SK-N-SH treated with all-trans-retinoic acid at 6 μM for 48 hours (cell line): ENCODE data around the gene MCFD2.

Experiments used
- ATAC-seq: fragments of 200-7000 bp; cut with Tn5 transposase; 3 replicates; pipeline ENCODE4 v1.9.1; 2020; ENCODE audit warnings: mild to moderate bottlenecking, moderate library complexity
- ARNTL ChIP-seq: fragments of 450-650 bp; formaldehyde crosslinking; IDR thresholded peaks from 2 replicates; pipeline ENCODE4 v1.5.0; 2020; ENCODE audit warnings: low read depth, mild to moderate bottlenecking, moderate library complexity, borderline replicate concordance
- BACH2 ChIP-seq: fragments of 250-450 bp; sonication (Bioruptor Pico); IDR thresholded peaks from 2 replicates; pipeline ENCODE4 v1.9.0; 2021; ENCODE audit warnings: mild to moderate bottlenecking, borderline replicate concordance
- CREB5 ChIP-seq: fragments of 250-450 bp; sonication (Bioruptor Pico); IDR thresholded peaks from 2 replicates; pipeline ENCODE4 v1.5.1; 2020; ENCODE audit warnings: low read depth, mild to moderate bottlenecking, moderate library complexity
- CSDC2 ChIP-seq: fragments of 250-450 bp; sonication (Bioruptor Pico); IDR thresholded peaks from 2 replicates; pipeline ENCODE4 v1.5.0; 2020; ENCODE audit warnings: mild to moderate bottlenecking, moderate library complexity
- CSRNP3 ChIP-seq: fragments of 250-450 bp; sonication (Bioruptor Pico); IDR thresholded peaks from 2 replicates; pipeline ENCODE4 v1.5.1; 2021; ENCODE audit warnings: mild to moderate bottlenecking, moderate library complexity
- ISL1 ChIP-seq: fragments of 250-450 bp; sonication (Bioruptor Pico); IDR thresholded peaks from 2 replicates; pipeline ENCODE4 v2.1.2; 2022; ENCODE audit warnings: mild to moderate bottlenecking, moderate library complexity
- PATZ1 ChIP-seq: fragments of 250-450 bp; sonication (Bioruptor Pico); IDR thresholded peaks from 2 replicates; pipeline ENCODE4 v1.8.0; 2020; ENCODE audit warnings: mild to moderate bottlenecking, moderate library complexity, borderline replicate concordance
- POU6F1 ChIP-seq: fragments of 250-450 bp; sonication (Bioruptor Pico); IDR thresholded peaks from 2 replicates; pipeline ENCODE4 v1.8.0; 2021; ENCODE audit warnings: low read depth, mild to moderate bottlenecking, moderate library complexity, borderline replicate concordance
- RARB ChIP-seq: fragments of 250-450 bp; sonication (Bioruptor Pico); IDR thresholded peaks from 2 replicates; pipeline ENCODE4 v1.8.0; 2021; ENCODE audit warnings: mild to moderate bottlenecking, moderate library complexity
- SNAI2 ChIP-seq: fragments of 250-450 bp; sonication (Bioruptor Pico); IDR thresholded peaks from 2 replicates; pipeline ENCODE4 v1.5.0; 2020; ENCODE audit warnings: mild to moderate bottlenecking, moderate library complexity
- TCF4 ChIP-seq: fragments of 250-450 bp; sonication (Bioruptor Pico); IDR thresholded peaks from 2 replicates; pipeline ENCODE4 v1.8.0; 2021; ENCODE audit warnings: mild to moderate bottlenecking, moderate library complexity, borderline replicate concordance
- TSHZ2 ChIP-seq: fragments of 250-450 bp; sonication (Bioruptor Pico); IDR thresholded peaks from 2 replicates; pipeline ENCODE4 v1.5.0; 2020; ENCODE audit warnings: mild to moderate bottlenecking, moderate library complexity
- ZC3H10 ChIP-seq: fragments of 250-450 bp; sonication (Bioruptor Pico); IDR thresholded peaks from 2 replicates; pipeline ENCODE4 v1.5.1; 2021; ENCODE audit warnings: mild to moderate bottlenecking, moderate library complexity
- ZFP3 ChIP-seq: fragments of 250-450 bp; sonication (Bioruptor Pico); IDR thresholded peaks from 2 replicates; pipeline ENCODE4 v1.5.0; 2020; ENCODE audit warnings: mild to moderate bottlenecking, moderate library complexity
- ZFP30 ChIP-seq: fragments of 450-650 bp; formaldehyde crosslinking; IDR thresholded peaks from 2 replicates; pipeline ENCODE4 v1.5.0; 2022; ENCODE audit warnings: mild to moderate bottlenecking, moderate library complexity
- ZNF565 ChIP-seq: fragments of 450-650 bp; formaldehyde crosslinking; conservative IDR thresholded peaks from 2 replicates; pipeline ENCODE4 v1.5.0; 2020; ENCODE audit warnings: low read depth, mild to moderate bottlenecking, moderate library complexity
- ZNF70 ChIP-seq: fragments of 450-650 bp; formaldehyde crosslinking; IDR thresholded peaks from 2 replicates; pipeline ENCODE4 v1.5.0; 2020; ENCODE audit warnings: mild to moderate bottlenecking, moderate library complexity
- ZNF8 ChIP-seq: fragments of 450-650 bp; formaldehyde crosslinking; IDR thresholded peaks from 2 replicates; pipeline ENCODE4 v1.5.0; 2020; ENCODE audit warnings: mild to moderate bottlenecking, moderate library complexity

MCFD2 gene

GRCh38 chr2:46963210-46963609, 47.6 kb upstream of the MCFD2 start:
- ATAC-seq, result no peak
- no peak for TF ChIP-seq RARB (CRISPR knock-in tag)
- no peak for TF ChIP-seq PATZ1
- TF ChIP-seq ZNF70 (CRISPR knock-in tag), result no peak
- no peak for TF ChIP-seq CSDC2
- no peak for TF ChIP-seq ISL1 (CRISPR knock-in tag)

- TF ChIP-seq CSRNP3 (no peak), ZNF70 (CRISPR knock-in tag) (no peak), SNAI2 (CRISPR knock-in tag) (no peak), ARNTL (CRISPR knock-in tag) (no peak), ZNF565 (CRISPR knock-in tag) (no peak), ZFP3 (no peak), PATZ1 (no peak), ZNF8 (CRISPR knock-in tag) (no peak), TSHZ2 (CRISPR knock-in tag) (no peak), POU6F1 (CRISPR knock-in tag) (no peak), ZFP30 (CRISPR knock-in tag) (no peak), ISL1 (CRISPR knock-in tag) (no peak), BACH2 (no peak), CREB5 (CRISPR knock-in tag) (no peak), ZC3H10 (no peak), TCF4 (CRISPR knock-in tag) (no peak), RARB (CRISPR knock-in tag) (no peak)
- TF ChIP-seq, all 23 proteins: peak for 0
- no peak for ATAC-seq
Measured at GRCh38 chr2:46962751-46963150, 47.1 kb upstream of the MCFD2 start.

- no peak for ATAC-seq
- TF ChIP-seq ISL1 (CRISPR knock-in tag) (no peak), ZNF70 (CRISPR knock-in tag) (no peak), CREB5 (CRISPR knock-in tag) (no peak)
Measured at GRCh38 chr2:46960618-46961017, 45.0 kb upstream of the MCFD2 start.
